GM12878 (cell line): ENCODE measurements around the gene SLC7A10.

Source experiments
- FOXK2 ChIP-seq: fragments of 450-650 bp; IDR thresholded peaks from 2 replicates; pipeline ENCODE4 v1.6.1; 2017; ENCODE audit warnings: mild to moderate bottlenecking, moderate library complexity
- RCOR1 ChIP-seq: conservative IDR thresholded peaks from 2 replicates; pipeline ENCODE4 v1.6.1; 2012; ENCODE audit warnings: low read depth, low read length, improper control_type of control experiment
- SP1 ChIP-seq: IDR thresholded peaks from one replicate; pipeline ENCODE4 v1.6.1; 2011; ENCODE audit warnings: low read depth, low read length

- no peak for TF ChIP-seq RCOR1
- TF ChIP-seq SP1 = no peak
- TF ChIP-seq FOXK2 = no peak
Observed at GRCh38 chr19:33203529-33203928, 22.1 kb downstream of the SLC7A10 start.
